Upper lobe of right lung (tissue), 1 donor: ENCODE results near the gene TMEM134. TPM values are rescaled to one million over a fixed set of nuclear protein-coding genes. Genes with fewer than 3 reads are reported as not detected.
A peak's percentile ranks its signal among the peaks of the same experiment; 100 is the strongest.

Experiments
- ATAC-seq: fragments of 200-7000 bp; cut with Tn5 transposase; one replicate; pipeline ENCODE4 v1.9.1; 2020; ENCODE audit warnings: mild to moderate bottlenecking, moderate library complexity
- DNase-seq: peaks from one replicate; pipeline ENCODE4 v3.0.0-alpha.2; 2020
- H3K27ac ChIP-seq: fragments of 200-600 bp; one replicate; pipeline ENCODE4 v1.8.0; 2022
- H3K27me3 ChIP-seq: fragments of 200-600 bp; one replicate; pipeline ENCODE4 v1.8.0; 2022; ENCODE audit warnings: mild to moderate bottlenecking
- H3K36me3 ChIP-seq: fragments of 200-600 bp; one replicate; pipeline ENCODE4 v1.8.0; 2022
- H3K4me1 ChIP-seq: fragments of 200-600 bp; one replicate; pipeline ENCODE4 v1.8.0; 2022
- H3K4me3 ChIP-seq: fragments of 200-600 bp; one replicate; pipeline ENCODE4 v1.8.0; 2022; ENCODE audit warnings: mild to moderate bottlenecking
- H3K9me3 ChIP-seq: fragments of 200-600 bp; one replicate; pipeline ENCODE4 v1.8.0; 2022
- CTCF ChIP-seq: fragments of 200-600 bp; IDR thresholded peaks from one replicate; pipeline ENCODE4 v1.8.0; 2022; ENCODE audit warnings: antibody characterized with exemption
- intact Hi-C: fragments of 100-400 bp; cut with DNase I; formaldehyde crosslinking; loops from one replicate; pipeline ENCODE4 v1.11.0; 2022
- total RNA-seq: library from RNA; stranded (reverse); fragmentation: NEBNext Ultra II Directional; extraction: Animal tissue kit (Norgen Biotek cat#: 25700); gene quantifications from one replicate; pipeline ENCODE4 v1.2.1, GENCODE V29; 2021
- donor health status: DM: no; HTN: yes; CAD: no; lungs with severe emphysema.

Gene TMEM134
- total RNA-seq, 1 donor from 2014 or later = 46.9 TPM

- no peak for ATAC-seq
Measured at GRCh38 chr11:67470337-67471002, 1.4 kb upstream of the TMEM134 start.

GRCh38 chr11:67469508-67469811, 409 bp upstream of the TMEM134 start:
- Histone ChIP-seq H3K4me3 (peak overlapping the region; percentile 97), H3K4me1 (peaks cover 18% of the 10 kb centered on the region), H3K9me3 (no peaks in the 10 kb centered on the region), H3K36me3 (no peaks in the 10 kb centered on the region), H3K27me3 (no peaks in the 10 kb centered on the region), H3K27ac (peak overlapping the region; percentile 93)
- no peak for TF ChIP-seq CTCF
- DNase-seq (no peak), ATAC-seq (no peak)
- intact Hi-C loops = no loop called here

More at GRCh38 chr11:67470337-67471002, 1.4 kb upstream of the TMEM134 start:
- no peak overlapping the region for H3K27ac ChIP-seq
- H3K9me3 ChIP-seq = no peaks in the 10 kb centered on the region
- no peak for TF ChIP-seq CTCF
- H3K27me3 ChIP-seq = no peaks in the 10 kb centered on the region
- DNase-seq = no peak
- H3K4me3 ChIP-seq = no peak overlapping the region
- H3K36me3 ChIP-seq = no peaks in the 10 kb centered on the region
- peaks cover 18% of the 10 kb centered on the region for H3K4me1 ChIP-seq
- intact Hi-C loops = no loop called here

- Histone ChIP-seq H3K9me3 (no peaks in the 10 kb centered on the region), H3K27ac (peak overlapping the region; percentile 93), H3K36me3 (no peaks in the 10 kb centered on the region), H3K4me1 (peaks cover 26% of the 10 kb centered on the region), H3K4me3 (peak overlapping the region; percentile 97), H3K27me3 (no peaks in the 10 kb centered on the region)
- no peak for DNase-seq
- intact Hi-C loops = no loop called here
- no peak for ATAC-seq
- no peak for TF ChIP-seq CTCF
Measured at GRCh38 chr11:67468456-67468758, 644 bp downstream of the TMEM134 start.

- no peaks in the 10 kb centered on the region for H3K36me3 ChIP-seq
- H3K4me1 ChIP-seq = peaks cover 26% of the 10 kb centered on the region
- H3K4me3 ChIP-seq = peak overlapping the region; percentile 97
- peak overlapping the region; percentile 93 for H3K27ac ChIP-seq
- intact Hi-C loops = no loop called here
- ATAC-seq (peak; percentile 7), DNase-seq (peak; percentile 92)
- no peaks in the 10 kb centered on the region for H3K27me3 ChIP-seq
- TF ChIP-seq CTCF = no peak
- no peaks in the 10 kb centered on the region for H3K9me3 ChIP-seq
Measured at GRCh38 chr11:67468056-67468455, 995 bp downstream of the TMEM134 start.

- H3K9me3 ChIP-seq = no peaks in the 10 kb centered on the region
- ATAC-seq (no peak), DNase-seq (peak; percentile 66)
- H3K4me1 ChIP-seq = peaks cover 26% of the 10 kb centered on the region
- no peak overlapping the region for H3K4me3 ChIP-seq
- no peak overlapping the region for H3K27ac ChIP-seq
- no peaks in the 10 kb centered on the region for H3K27me3 ChIP-seq
- no peak for TF ChIP-seq CTCF
- no peaks in the 10 kb centered on the region for H3K36me3 ChIP-seq
- intact Hi-C loops = no loop called here
Measured at GRCh38 chr11:67466962-67467771, 1.9 kb downstream of the TMEM134 start.
